Thoracic aorta (tissue), 2 donors: ENCODE measurements around the gene FOXP1. TPM values are rescaled to one million over a fixed set of nuclear protein-coding genes. Genes with fewer than 3 reads are reported as not detected.
A peak's percentile ranks its signal among the peaks of the same experiment; 100 is the strongest.

Source experiments
- ATAC-seq: fragments of 150-250 bp; one replicate; pipeline ENCODE4 v1.8.0; 2017; ENCODE audit warnings: low read depth; ENCODE audit not compliant: insufficient number of reproducible peaks, low FRiP score
- DNase-seq: peaks from one replicate; pipeline ENCODE4 v3.0.0-alpha.2; 2020; ENCODE audit warnings: low spot score
- H3K27ac ChIP-seq, 2 donors: fragments of 200-600 bp; sonication (generic); 1 replicate in 1 of 2; 2 replicates in 1 of 2; pipeline ENCODE4 v1.5.1; 2016; ENCODE audit warnings: mild to moderate bottlenecking in 2 of 2, moderate library complexity in 2 of 2
- H3K27me3 ChIP-seq: fragments of 200-600 bp; sonication (generic); replicated peaks from 2 replicates; pipeline ENCODE4 v1.6.0; 2016; ENCODE audit warnings: mild to moderate bottlenecking; ENCODE audit not compliant: insufficient read depth
- H3K36me3 ChIP-seq: fragments of 200-600 bp; sonication (generic); one replicate; pipeline ENCODE4 v1.5.1; 2016
- H3K4me1 ChIP-seq, 2 donors: fragments of 200-600 bp; sonication (generic); 1 replicate in 1 of 2; 2 replicates in 1 of 2; pipeline versions ENCODE4 v1.5.1 to v1.6.0; 2016; ENCODE audit warnings: low read depth in 2 of 2, mild to moderate bottlenecking in 1 of 2; ENCODE audit not compliant: control insufficient read depth in 1 of 2
- H3K4me3 ChIP-seq: fragments of 200-600 bp; sonication (generic); 2 replicates; pipeline ENCODE4 v1.5.1; 2016; ENCODE audit warnings: mild to moderate bottlenecking
- H3K9me3 ChIP-seq: fragments of 200-600 bp; sonication (generic); 2 replicates; pipeline ENCODE4 v1.5.1; 2016
- total RNA-seq, 2 donors: library from RNA; depleted of rRNA; stranded (reverse); fragments of >200 nt; gene quantifications; one replicate each; pipeline versions ENCODE4 v1.1.0 to v1.2.3, GENCODE V29; 2016
- TF ChIP-seq, protein P1 (sequence below): fragments of 200-600 bp; sonication (generic); IDR thresholded peaks from one replicate; pipeline ENCODE4 v1.5.1; 2019; ENCODE audit warnings: antibody characterized with exemption

Gene FOXP1
- total RNA-seq, 2 donors from 2014 or later = 176 to 255 TPM

DNA sequence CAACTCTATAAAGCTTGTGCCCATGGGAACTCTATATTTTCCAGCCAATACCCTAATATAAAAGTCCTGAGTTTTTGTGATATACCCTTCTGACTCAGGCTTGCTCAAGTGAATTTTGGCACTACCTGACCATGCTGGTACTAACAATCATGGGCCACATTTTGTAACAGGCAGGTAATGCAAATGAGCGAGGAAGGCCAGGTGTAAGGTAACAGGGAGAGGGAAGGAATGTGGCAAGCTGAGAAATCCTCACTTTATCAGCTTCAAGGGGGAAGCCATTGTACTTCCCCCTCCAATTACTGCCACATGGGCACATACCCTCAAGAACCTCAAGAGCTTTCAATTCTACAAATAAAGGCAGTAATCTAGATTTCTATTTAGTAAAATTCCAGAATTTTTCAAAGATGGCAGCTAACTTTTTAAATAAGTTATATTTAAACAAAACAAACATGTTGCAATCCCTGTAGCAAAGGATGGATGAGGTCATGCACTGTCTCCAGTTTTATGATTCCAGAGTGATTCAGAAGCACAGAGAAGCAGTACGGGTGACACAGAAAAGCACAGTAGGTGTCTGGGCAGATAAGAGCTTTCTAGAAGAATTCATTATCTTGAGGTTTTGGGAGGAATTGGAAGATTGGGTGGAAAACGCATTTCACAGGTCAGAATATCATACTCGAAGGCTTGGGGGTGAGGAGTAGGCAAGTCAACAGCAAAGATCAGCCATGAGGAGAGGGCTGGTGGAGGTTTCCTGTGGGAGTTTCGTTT, 87.6 kb downstream of the FOXP1 start:
- Histone ChIP-seq H3K9me3 (no peaks in the 10 kb centered on the region), H3K27me3 (no peaks in the 10 kb centered on the region), H3K4me1 (peaks cover 25 to 46% of the 10 kb centered on the region in 2 donors), H3K4me3 (peak overlapping the region; percentile 55), H3K36me3 (no peaks in the 10 kb centered on the region), H3K27ac (peak overlapping the region; percentile 79 to 82)
- TF ChIP-seq, protein P1, sequence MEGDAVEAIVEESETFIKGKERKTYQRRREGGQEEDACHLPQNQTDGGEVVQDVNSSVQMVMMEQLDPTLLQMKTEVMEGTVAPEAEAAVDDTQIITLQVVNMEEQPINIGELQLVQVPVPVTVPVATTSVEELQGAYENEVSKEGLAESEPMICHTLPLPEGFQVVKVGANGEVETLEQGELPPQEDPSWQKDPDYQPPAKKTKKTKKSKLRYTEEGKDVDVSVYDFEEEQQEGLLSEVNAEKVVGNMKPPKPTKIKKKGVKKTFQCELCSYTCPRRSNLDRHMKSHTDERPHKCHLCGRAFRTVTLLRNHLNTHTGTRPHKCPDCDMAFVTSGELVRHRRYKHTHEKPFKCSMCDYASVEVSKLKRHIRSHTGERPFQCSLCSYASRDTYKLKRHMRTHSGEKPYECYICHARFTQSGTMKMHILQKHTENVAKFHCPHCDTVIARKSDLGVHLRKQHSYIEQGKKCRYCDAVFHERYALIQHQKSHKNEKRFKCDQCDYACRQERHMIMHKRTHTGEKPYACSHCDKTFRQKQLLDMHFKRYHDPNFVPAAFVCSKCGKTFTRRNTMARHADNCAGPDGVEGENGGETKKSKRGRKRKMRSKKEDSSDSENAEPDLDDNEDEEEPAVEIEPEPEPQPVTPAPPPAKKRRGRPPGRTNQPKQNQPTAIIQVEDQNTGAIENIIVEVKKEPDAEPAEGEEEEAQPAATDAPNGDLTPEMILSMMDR = no peak
- ATAC-seq = peak; percentile 69
- no peak for DNase-seq

DNA sequence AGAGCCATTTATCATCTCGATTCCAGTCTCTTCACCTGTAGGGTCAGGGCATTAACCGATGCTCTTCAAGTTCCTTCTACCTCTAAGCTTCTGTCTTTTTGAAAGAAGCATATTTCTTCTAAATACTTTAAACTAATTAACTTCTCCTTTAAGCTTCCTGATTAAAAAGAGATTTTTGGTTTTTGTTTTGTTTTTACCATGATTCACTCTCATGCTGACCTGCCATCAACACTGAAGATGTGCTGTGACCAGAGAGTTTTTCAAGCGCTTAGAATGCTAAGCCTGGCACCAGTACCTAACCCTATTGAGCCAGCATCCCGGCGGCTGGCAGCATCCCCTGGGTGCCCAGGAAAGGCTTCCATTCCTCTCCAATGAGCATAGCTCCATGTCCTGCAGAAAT, 89.3 kb downstream of the FOXP1 start:
- TF ChIP-seq, protein P1 = no peak

GRCh38 chr3:71492974-71493771, 90.4 kb downstream of the FOXP1 start:
- Histone ChIP-seq H3K4me1 (peaks cover 25 to 32% of the 10 kb centered on the region in 2 donors), H3K4me3 (no peak overlapping the region), H3K27me3 (no peaks in the 10 kb centered on the region), H3K9me3 (no peaks in the 10 kb centered on the region), H3K27ac (no peak overlapping the region), H3K36me3 (no peaks in the 10 kb centered on the region)
- TF ChIP-seq, protein P1 = no peak
- ATAC-seq (no peak), DNase-seq (no peak)

More for the DNA sequence above, 89.3 kb downstream of the FOXP1 start:
- Histone ChIP-seq H3K9me3 (no peaks in the 10 kb centered on the region), H3K27ac (peak overlapping the region in 1 of 2 donors; percentile 31), H3K4me3 (no peak overlapping the region), H3K27me3 (no peaks in the 10 kb centered on the region), H3K36me3 (no peaks in the 10 kb centered on the region), H3K4me1 (peaks cover 25 to 43% of the 10 kb centered on the region in 2 donors)
- no peak for ATAC-seq
- DNase-seq = no peak

DNA sequence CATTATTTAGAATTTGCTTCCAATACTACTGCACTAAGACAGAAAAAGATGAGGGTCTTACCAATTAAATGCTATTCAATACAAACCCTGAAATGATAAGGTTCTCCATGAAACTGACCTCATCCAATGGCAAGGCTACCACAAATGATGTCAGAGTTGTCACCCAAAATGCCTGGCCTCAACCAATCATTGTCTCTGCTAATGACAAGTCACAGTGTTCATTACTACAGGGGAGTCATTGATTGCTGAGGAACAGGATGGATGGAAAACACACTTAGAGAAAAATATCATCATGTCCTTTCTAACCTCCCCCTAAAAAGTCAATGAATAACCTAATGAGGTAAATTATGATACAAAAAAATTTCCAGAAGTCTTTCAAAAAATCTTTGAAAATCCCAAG, 91.0 kb downstream of the FOXP1 start:
- no peaks in the 10 kb centered on the region for H3K36me3 ChIP-seq
- TF ChIP-seq, protein P1 = no peak
- H3K9me3 ChIP-seq = no peaks in the 10 kb centered on the region
- no peak for ATAC-seq
- no peaks in the 10 kb centered on the region for H3K27me3 ChIP-seq
- H3K4me1 ChIP-seq = peaks cover 22 to 26% of the 10 kb centered on the region in 2 donors
- no peak overlapping the region for H3K27ac ChIP-seq
- DNase-seq = no peak
- H3K4me3 ChIP-seq = no peak overlapping the region

DNA sequence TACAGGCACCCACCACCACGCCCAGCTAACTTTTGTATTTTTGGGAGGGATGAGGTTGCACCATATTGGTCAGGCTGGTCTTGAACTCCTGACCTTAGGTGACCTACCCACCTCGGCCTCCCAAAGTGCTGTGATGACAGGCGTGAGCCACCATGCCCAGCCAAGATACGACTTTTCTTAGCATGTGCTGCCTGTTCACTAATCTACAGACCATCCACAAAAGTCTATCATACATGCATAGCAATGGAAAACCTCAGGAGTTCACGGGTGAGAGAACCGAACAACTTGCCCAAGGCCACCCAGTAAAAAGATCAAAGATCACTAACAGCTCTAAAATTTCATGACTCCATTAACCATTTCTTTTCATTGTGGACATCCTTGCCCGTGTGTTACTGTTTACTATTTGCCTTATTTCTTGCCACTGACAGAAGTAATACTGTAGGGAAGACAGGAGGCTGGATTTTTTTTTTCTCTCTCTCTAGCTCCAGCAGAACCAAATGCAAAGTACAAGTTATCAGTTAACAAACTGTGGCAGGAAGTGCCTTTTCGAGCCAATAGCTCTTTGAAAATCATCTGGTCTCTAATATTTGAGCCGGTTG, 92.3 kb downstream of the FOXP1 start:
- H3K9me3 ChIP-seq = no peaks in the 10 kb centered on the region
- TF ChIP-seq, protein P1 = no peak
- H3K4me3 ChIP-seq = no peak overlapping the region
- no peak for ATAC-seq
- no peak overlapping the region for H3K27ac ChIP-seq
- no peaks in the 10 kb centered on the region for H3K27me3 ChIP-seq
- no peak for DNase-seq
- H3K36me3 ChIP-seq = no peaks in the 10 kb centered on the region
- peaks cover 11 to 15% of the 10 kb centered on the region in 2 donors for H3K4me1 ChIP-seq
